Activated T-cell treated with anti-CD3 and anti-CD28 coated beads for 24 hours (primary cell): ENCODE data around the gene CDHR1.
"Not testable (repeated sequence)": the region's sequence is repeated elsewhere in the genome, so short reads cannot be mapped to it uniquely, and the experiment has no call there.

ENCODE experiments used
- DNase-seq: peaks from one replicate; pipeline ENCODE4 v3.0.0-alpha.2; 2020; ENCODE audit warnings: low read depth

CDHR1 gene

DNA sequence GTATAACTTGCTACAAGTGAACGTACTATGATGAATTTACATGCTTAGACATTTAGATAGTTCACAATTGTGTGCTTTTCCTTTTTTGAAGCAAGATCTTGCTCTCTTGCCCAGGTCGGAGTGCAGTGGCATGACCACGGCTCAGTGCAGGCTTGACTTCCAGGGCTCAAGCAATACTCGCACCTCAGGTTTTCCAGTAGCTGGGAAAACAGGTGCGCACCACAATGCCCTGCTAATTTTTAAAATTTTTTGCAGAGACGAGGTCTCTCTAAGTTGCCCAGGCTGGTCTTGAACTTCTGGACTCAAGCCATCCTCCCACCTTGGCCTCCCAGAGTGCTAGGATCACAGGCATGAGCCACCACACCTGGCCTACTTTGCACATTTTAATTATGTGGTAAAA lies 18.9 kb upstream of the CDHR1 start:
- no peak for DNase-seq

DNA sequence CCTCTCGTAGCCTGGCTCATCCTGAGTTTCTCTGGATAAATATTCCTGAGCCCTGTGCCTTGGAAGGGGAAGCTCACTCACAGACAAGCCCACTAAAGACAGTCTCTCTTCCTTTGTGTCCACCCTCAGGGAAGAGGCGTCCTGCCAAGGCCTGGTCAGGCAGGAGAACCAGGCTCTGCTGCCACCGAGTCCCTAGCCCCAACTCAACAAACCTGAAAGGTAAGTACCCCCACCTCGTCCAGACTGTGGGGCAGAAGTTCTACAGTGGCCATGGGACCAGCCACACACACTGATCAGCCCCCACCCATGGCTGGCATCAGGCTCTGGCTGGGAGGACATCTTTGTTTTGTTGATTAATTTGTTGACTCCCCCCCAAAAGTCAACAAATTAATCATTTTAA lies 18.0 kb upstream of the CDHR1 start:
- DNase-seq = no peak

DNA sequence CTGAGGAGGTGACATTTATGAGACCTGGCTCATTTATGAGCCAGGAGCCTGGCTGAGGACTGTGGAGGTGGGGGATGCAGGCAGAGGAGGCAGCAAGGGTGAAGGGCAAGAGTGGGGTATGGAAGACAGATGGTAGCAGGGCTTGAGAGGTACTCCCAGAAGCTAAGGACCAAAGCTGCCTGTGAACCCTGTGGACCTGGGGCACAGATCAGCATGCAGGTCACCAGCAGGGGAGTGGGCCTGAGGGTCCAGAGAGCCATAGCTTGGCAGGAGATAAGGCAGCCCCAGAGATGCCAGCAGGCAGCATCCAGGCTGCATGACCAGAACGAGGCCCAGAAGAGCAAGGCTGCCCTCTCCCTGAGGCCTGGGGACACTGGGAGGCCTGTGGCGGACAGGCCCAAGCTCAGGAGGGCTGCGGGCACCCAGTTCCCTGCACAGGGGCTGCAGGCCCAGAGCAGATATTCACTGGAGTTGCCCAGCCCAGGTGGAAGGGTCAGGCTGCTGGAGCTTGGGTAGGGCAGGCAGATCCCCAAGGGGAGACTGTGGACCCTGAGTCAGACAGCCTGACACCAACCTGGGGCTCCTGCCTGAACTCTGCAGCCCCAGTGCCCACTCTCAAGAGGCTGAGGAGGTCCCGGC lies 17.4 kb upstream of the CDHR1 start:
- DNase-seq = no peak

DNA sequence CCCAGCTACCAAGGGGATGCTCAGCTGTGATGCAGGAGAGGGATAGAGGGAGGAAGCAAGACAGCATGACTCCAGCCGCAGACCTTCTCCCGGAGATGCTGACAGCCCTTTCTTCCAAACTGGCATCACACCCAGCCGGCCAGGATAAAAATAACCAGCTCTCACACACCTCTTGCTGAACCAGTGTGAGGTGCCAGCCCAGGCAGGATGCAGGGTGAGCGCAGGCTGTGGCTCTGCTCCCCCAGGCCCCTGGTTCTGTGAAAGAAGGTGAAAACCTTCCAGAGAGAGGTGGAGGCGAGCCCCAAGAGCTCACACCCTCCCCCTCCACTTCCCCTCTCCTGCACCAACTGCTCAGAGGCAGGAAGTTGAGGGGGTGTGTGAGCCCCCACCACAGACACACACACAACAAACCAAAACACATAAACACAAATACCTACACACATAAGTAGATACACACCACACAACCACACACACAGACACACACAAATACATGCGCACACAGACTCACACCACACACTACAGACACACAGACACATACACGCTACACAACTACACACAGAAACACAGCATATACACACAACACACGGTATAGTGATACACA lies 16.7 kb upstream of the CDHR1 start:
- DNase-seq = peak; percentile 10

DNA sequence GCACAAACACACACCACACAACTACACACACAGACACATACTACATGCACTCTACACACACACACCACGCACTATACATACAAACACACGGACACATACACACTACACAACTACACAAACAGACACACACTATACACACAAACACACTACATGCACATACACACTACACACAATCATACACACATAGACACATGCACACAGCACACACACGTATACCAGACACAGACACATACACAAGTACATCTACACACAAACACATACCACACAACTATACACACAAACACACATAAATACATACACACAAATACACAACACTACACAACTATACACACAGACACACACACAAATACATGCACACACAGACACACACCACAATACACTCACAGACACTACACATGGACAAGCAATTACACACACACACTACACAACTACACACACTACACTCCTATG lies 16.2 kb upstream of the CDHR1 start:
- no peak for DNase-seq

DNA sequence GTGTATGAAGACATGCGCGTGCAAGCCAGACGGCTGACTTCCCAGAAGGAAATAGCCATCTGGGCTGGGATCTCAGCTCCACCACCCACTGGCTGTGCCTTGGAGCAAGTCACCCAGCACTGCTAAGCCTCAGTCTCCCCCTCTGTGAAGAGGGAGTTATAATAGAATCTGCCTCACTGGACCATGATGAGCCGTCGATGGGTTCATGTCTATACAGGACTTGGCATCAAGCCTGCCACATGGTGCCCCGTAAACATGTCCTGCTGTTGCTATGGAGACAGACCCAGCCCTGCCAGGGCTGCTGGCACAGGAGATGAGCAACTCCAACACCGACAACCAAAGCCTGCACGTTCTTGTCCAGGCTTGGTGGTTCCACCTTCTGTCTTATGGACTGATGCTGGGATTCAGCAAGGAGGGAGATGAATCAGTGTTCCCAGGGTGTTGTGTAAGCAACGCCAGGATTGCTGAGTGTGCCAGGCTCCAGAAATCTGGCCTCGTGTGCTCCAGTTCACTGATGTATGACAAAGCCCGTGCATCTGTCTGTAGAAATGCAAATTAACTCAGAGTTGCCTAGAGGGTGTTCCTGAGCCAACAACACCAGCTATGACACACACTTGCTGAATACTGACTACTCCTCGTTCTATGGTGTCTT lies 15.2 kb upstream of the CDHR1 start:
- DNase-seq = no peak

DNA sequence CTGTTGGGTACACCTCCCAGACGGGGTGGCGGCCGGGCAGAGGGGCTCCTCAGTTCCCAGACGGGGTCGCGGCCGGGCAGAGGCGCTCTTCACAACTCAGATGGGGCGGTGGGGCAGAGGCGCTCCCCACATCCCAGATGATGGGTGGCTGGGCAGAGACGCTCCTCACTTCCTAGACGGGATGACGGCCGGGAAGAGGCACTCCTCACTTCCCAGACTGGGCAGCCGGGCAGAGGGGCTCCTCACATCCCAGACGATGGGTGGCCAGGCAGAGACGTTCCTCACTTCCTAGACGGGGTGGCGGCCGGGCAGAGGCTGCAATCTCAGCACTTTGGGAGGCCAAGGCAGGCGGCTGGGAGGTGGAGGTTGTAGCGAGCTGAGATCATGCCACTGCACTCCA lies 14.0 kb upstream of the CDHR1 start:
- DNase-seq = not testable (repeated sequence)

DNA sequence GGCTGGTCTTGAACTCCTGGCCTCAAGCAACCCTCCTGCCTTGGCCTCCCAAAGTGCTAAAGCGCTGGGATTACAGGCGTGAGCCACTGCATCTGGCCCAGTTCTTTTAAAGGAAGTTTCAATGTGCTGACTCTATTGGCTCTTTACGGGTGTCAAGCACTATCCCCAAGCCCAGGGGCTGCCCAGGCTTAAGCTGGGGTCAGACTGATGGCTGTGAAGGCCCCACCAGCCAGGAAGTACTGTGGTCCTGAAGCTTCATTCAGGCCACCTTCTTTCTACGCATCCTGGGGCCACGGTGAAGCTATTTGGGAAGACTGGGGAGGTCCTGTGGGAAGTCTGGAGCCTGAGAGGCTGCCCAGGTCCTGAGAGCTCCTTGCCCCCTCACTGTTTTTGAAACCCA lies 12.7 kb upstream of the CDHR1 start:
- DNase-seq = no peak

DNA sequence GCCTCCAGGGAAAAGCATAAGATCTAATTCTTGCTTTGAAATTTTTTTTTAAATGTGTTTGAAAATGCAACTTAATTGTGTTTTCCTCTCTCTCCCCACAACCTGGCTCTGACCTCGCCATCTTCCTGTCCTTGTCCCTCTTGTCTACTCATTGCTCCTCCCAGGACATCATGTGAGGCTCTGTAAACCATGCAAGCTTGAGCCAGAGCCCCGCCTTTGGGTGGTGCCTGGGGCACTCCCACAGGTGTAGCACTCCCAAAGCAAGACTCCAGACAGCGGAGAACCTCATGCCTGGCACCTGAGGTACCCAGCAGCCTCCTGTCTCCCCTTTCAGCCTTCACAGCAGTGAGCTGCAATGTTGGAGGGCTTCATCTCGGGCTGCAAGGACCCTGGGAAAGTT lies 9.8 kb upstream of the CDHR1 start:
- DNase-seq = no peak

DNA sequence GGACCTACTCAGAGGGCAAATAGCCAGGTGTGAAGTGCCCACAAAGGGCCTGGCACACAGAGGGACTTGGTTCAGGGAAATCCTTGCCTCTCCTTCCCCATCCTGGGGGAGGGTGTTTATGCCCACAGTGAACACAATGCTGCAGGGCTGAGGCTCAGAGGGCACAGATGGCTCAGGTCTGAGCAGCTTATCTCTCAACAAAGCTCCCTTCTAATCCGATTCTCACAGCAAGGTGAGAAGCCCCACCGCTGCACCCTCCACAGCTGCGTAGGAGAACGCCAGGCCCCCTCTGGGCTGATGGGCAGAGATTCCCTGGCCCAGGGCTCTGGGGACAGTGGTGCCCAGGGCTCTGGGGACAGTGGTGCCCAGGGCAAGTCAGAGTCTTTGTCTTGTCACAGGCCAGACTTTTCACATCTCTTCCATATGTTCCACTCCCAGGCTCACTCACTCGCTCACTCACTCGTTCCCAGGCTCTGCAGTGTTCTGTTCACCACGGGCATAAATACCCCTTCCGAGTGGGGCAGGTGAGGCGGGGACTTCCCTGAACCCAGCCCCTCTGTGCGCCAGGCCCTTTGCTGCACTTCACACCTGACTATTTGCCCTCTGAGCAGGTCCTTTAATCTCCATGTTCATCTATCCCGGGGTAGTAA lies 8.7 kb upstream of the CDHR1 start:
- no peak for DNase-seq

DNA sequence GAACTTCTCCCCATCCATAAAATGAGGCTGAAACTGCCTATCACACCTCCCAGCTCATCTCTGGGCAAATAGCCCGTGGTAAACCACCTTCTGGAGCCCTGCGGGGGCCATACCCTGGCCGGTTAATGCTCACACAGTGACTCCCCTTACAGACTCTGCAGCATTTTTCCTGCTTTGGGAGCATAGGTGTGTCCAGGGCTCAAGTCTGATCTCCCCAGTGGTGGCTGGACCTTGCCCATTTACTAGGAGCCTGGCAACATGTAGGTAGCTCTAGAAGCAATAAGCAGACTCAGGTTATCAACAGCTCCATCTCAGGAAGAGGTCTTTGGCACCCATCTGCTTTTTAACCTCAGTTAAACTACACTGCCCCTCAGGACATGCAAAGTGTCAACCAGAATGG lies 5.5 kb upstream of the CDHR1 start:
- no peak for DNase-seq

DNA sequence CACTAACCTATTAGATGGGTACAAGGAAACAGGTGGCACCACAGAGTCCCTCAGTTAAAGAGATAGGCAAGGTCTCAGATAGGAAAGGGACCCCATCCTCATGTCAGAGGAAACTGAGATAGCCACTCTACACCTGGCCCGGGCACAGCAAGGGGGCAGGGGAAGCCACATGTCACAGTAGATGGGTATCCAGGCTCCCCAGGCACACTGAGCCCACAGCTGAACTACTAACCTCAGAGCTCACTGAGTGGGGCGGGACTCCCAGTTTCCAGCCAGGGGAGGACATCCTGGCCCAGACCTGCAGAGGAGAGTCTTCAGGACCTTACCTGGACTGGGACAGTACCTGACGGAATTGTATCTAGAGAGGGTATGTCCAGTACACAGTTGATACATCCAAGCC lies 3.7 kb upstream of the CDHR1 start:
- DNase-seq = no peak

DNA sequence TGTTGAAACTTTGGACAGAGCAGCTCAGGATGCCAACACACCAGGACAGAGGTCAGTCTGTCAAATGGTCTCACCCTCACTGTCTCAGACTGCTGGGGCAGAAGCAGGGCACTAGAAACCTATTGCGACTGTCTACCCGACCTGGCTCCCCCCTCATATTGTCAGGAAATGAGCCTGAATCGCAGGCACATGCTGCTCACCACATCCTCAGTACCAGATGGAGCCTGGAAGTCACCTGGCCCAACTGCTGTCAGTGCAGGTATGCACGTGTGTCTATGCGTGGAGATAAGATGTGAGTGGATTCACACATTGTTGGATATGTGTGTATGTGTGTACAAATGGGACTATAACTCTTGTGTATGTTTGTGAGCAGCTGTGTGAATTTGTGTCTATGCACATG lies 3.2 kb upstream of the CDHR1 start:
- no peak for DNase-seq

DNA sequence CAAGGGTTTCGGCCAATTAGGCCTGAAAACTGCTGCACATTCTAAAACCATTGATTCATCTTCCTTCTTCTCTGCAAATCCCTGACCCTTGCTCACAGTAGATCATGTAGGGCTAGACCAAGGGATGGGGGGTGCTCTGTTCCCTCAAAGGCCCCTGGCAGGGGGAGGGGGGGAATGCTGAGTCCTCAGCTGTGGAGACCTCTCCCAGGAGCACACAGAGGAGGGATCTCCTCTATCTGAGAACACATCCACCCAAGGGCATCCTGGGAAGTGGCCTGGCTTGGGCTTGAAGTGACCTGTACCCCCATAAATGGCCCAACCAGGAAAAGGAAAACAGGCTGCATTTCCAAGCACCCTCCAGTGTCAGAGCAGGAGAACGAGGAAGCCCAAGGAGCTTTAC lies 1.0 kb upstream of the CDHR1 start:
- no peak for DNase-seq

DNA sequence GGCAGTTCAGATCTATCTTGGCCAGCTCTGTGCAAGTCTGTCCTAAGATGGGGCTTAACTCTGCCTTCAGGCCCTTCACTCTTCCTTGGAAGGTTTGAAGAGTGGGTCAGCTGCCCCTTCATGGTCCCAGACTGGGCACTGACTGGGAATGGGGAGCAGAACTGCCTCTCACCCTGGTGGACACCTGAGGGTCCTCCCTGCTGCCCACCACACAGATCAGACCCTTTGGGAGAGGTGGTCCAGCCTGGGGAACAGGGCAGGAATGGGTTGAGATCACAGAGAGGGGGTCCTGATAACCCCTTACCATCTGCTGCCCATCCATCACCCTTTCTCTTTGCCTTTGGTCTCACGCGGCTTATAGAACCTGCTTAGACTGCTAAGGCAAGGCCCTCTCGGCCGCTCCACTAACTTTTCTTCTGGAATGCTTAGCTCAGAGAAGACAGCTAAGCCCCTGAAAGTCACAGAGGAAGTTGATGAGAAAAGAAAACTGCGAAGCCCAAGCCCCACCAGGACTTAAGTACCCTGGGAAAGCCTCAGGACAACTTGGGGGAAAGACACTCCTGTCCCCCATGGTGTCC lies 402 bp upstream of the CDHR1 start:
- no peak for DNase-seq

DNA sequence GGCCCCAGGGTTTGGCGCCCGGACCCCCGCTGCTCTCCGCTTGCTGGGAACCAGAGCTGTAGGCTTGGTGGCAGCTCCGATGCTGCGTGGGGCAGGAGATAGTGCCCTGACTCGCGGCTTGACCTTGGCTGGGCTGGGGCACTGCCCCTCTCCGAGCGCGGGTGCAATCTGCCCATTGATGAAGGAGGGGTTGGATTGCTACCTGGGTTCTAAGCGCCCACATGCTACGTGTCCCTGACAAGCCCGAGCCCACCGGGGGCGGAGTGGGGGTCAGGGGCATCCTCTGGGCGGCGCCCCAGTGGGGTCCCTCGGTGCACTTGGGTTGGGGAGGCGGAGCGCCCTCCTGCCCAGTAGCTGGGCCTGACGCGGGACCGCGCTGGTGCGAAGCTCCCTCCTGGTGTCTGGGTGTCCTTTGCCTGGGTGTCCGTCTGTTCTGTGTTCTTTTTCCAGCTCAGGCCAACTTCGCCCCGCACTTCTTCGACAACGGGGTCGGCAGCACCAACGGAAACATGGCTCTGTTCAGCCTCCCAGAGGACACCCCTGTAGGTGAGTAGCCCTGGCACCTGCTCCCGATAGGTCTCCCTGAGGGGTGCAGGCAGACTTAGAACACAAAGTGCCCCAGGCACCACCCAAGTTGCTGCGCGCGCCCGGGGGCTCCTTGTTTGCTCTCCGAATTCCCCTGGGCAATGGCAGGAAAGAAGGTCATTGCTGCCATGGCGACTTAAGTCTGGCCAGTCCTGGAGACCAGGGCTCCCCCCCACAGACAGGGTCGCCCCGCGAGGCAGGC lies 900 bp downstream of the CDHR1 start:
- no peak for DNase-seq

DNA sequence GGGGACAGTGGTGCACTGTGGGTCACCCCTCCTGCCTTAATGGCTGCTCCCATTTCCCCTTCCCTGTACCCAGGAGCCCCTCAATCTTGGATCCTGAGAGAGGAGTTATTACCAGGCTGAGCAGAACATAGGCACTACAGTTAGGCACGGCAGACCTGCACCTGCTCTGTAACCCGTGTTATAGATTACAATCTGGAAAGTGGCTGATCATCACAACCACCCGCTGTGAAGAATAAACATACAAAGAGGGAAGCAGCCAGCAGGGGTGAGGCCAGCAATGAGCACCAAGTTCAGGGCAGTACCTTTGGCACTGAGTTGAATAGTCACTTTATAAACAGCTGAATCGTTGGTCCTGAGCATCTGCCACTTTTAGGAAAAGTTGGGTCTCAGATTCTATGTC lies 1.7 kb downstream of the CDHR1 start:
- no peak for DNase-seq

DNA sequence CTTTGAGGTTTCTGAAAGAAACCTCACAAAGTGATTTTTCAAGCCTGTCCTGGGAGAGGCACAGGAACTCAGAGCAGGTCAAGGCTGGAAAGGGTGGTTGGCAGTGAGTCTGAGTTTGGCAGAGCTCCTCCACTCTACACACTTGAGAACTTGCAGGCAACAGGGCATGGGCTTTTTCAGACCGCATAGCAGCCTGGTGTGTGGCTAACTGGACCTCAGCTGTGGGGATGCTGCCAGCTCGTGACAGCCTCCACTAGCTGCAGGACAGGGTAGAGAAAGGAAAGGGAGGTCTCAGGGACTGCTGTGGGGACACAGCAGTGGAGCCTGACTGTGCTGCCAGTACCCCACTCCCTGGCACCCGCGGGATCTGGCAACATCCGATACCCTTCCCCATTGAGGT lies 2.6 kb downstream of the CDHR1 start:
- no peak for DNase-seq

DNA sequence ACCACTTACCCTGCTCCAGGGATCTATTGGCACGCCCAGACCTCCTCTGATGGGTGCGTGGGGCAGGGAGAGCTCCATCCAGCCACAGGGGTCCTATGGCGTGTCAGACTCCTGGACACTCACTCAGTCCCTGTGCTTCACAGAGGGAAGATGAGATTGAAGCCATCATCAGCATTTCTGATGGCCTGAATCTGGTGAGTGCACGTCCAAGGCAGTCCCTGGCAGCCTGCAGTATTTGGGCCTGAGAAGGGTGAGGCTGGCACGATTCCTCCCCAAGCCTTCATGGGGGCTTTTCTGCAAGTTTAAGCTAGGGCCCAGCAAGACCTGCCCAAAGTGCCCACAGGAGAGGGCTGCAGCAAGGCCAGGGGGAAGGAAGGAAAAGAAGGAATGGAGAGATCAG lies 3.3 kb downstream of the CDHR1 start:
- no peak for DNase-seq

DNA sequence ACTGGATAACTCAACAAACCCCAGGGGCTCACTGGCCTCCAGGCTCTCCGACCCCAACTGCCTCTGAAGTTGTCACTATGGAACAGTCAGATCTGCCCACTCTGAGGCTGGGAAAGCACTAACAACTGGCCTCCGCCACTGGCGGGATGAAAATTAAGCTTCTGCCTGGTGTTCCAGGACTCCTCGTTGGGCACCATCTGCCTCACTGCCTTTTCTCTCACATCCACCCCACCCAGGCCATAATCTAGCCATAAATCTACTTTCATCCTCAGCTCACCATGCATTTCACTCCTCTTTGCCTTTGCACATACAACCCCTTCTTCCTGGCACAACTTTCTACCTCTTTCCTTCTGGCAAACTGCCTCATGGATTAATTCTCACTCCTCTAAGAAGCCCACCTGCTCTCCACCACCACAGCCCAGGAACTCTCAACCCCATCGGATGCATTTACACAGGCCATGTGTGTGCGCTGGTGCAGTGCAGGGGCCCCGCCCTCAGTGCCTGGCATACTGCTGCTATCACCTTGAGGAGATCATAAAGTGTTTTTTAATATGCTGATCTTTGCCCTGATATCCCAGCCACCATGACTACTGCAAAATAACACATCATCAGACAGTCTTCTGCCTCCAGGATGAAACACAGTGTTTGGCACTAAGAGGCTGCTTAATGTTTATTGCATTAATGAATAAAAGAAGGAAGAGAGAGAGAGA lies 4.0 kb downstream of the CDHR1 start:
- no peak for DNase-seq

DNA sequence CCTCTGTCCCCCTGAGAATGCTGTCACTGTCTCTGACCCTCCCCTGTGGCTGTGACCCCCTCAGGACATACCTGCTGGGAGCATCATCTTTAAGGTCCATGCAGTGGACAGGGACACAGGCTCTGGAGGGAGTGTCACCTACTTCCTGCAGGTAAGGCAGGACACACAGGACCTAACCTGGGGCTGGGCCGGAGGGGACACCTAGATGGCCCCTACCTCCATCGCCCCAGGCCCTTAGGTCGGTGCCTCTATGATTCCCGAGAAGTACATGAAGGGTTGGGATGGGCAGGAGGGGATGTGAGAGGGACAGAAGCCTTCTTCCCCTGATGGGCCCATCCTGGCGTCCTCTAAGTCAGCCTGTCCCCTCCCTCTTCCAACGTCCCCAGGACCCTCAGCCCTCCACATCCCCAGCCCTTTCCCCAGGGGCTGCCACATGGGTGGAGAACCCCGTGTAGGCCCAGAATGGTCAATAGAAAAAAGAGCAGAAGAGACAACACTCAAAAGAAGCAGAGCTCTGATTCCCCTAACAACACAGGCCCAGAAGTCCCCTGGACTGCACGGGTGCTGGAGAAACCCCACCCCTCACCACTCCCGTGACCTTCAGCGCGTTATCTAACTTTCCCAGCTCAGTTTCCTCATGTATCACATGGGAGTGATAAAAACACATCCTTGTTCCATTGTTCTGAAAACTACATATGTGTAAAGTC lies 6.4 kb downstream of the CDHR1 start:
- DNase-seq = no peak
